ENCODE results near the gene TMCC3.
"Not testable (repeated sequence)": the region's sequence is repeated elsewhere in the genome, so short reads cannot be mapped to it uniquely, and the experiment has no call there.

TMCC3 gene

GRCh38 chr12:94650143-94651056 is at the start of gene TMCC3:
TMCC3 (minus strand) TSS chr12:94650557; CDS start chr12:94650430, 127 bp downstream.
- peak in 1 of 2 experiments; percentile 38 for DNase-seq

DNA sequence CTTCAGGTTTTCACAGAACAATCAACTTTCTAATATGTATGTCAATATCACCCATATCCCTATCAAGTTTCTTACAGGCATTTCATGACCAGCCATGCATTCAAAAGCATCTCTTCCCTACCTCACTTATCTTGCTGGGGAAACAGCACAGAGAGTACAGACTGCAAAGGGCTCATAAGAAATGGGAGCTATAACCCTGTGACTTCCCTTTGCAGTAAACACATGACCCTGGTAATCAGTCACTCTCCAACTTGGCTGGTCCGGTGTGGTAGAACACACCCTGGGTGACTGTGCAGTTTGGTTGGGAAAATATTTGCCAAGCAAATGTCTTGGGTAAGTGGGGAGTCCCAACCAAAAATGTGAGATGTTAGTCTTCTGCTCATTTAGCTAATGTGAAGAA is 49.4 kb upstream of the TMCC3 start:
- no peak for DNase-seq

DNA sequence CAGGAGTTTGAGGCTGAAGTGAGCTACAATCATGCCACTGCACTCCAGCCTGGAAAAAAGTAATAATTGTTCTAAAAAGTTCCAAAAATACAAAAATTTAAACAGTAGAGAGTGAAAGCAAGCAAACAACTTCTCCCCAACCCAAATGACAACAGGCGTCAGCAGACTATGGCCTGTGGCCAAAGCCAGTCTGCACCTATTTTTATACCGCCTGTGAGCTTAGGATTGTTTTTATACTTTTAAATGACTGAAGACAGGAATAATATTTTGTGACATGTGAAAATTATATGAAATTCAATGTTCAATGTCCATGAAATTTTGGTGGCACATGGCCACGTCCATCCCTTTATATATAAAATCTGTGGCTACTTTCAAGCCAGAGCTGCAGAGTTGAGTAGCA is 48.2 kb upstream of the TMCC3 start:
- no peak for DNase-seq

DNA sequence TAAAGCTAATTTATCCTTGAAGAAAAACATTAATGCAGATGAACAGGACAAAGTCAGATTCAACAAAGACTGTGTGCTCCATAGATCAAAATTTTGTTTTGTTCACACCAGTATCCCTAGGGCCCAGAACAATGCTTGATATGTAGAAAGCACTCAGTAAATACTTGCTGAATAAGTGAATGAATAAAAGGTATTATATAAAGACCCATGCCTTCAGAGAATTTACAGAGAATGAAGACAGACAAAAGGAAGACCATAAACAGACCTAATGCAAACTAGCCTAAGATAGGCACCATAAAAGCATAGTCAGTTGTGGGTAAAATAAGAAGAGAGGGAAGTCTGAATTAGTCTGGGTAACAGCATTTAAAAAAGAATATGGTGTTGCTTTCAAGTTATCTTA is 47.3 kb upstream of the TMCC3 start:
- no peak for DNase-seq

DNA sequence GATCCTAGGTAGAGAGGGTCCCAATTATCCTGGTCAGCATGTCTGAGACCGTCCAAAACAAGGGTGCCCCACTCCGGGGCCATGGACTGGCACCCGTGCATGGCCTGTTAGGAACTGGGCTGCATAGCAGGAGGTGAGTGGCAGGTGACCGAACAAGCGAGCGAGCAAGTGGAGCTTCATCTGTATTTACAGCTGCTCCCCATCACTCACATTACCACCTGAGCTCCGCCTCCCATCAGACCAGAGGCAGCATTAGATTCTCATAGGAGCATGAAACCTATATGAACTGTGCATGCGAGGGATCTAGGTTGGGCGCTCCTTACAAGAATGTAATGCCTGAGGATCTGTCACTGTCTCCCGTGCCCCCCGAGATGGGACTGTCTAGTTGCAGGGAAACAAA is 44.4 kb upstream of the TMCC3 start:
- no peak for DNase-seq

DNA sequence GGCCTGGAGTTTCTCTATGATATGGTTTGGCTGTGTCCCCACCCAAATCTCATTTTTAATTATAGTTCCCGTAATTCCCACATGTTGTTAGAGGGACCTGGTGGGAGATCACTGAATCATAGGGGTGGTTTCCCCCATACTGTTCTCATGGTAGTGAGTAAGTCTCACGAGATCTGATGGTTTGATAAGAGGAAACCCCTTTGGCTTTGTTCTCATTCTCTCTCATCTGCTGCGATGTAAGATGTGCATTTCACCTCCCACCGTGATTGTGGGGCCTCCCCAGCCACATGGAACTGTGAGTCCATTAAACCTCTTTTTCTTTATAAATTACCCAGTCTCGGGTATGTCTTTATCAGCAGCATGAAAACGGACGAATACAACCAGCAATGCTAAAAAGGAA is 42.5 kb upstream of the TMCC3 start:
- not testable (repeated sequence) for DNase-seq

DNA sequence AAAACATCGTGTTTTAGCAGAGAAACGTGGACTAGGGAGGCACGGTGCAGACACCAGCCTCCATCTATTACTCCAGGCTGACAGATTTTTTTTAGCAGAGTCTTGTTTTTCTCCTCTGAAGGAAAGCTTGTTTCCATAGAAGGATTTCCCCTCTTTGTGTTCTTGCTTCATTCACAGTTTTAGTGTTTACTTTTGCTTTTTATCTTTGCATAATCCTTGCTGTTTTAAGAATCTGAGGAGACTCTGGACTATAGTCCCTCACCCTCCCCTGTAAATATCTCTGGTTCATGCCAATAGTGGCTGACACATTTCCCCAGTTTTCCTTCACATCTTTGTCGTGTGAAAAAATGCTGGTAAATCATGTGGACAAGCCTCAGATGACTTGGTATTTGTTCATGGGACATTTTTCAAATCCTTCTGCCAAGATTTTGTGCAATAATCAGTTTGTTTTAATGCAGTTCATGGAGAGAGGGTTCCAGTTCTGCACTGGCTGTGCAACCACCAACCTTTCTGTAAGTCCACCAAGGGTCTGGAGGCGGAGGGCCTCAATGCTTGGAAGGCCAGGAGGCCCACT is 39.9 kb upstream of the TMCC3 start:
- no peak for DNase-seq

DNA sequence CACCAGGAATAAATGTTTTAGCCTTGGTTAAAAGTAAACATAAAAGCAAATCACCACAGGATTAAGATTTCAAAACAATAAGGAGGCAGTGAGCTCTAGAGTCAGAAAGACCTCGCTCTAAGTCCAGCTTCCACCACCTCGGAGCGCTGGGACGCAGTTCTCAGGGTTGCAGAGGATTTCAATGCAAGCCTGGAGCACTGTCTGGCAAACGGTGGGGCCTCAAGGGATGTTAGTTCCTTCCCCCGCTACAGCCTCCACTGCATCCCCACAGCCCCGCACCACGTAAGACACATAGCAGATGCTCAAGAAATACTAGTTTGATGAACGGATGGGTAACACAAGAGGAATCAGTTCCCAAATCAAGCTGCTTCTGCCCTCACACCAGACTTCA is 39.3 kb upstream of the TMCC3 start:
- DNase-seq, result no peak

DNA sequence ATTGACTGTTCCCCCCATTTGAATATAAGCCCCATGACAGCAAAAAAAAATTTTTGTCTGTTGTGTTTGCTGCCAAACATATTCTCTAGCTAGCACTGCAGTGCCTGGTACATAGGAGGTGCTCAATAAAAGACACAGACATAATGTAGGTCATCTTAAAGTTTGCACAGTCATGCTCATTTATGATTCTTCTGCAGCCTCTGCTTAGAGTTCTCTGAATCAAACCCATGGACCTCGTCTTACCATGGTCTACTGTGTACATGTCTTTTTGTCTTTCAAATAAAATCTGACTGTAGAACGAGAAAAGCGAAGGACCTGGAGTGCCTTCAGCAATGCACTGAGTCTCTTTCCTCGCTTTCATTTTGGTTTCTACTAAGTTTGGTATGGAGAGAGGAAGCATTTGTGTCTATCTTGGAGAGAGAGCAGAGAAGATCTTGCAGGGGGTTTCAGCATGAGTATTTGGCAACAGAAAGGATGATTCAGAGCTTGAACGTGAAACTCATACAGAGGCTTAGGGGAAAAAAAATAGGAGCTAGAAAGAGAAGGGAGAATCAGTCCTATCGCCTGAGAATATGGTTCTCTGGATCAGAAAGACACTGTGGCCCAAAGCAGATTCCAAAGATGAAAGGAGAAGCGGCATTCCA is 38.8 kb upstream of the TMCC3 start:
- DNase-seq, result no peak

DNA sequence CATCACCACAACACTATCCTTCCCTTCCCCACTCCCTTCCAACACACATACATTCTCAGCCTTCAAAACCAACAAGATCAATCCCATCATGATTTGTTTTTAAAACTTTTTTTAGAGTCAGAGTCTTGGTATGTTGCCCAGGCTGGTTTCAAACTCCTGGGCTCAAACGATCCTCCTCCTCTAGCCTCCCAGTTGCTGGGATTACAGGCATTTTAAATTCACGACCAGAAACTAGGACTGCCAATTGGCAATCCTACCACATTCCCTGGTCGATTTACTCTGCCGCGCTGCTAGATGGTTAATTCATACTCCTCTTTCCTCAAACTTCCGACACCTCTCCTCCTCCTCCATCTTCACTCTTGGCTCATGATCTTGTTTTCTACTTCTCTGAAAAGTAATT is 37.5 kb upstream of the TMCC3 start:
- no peak for DNase-seq

DNA sequence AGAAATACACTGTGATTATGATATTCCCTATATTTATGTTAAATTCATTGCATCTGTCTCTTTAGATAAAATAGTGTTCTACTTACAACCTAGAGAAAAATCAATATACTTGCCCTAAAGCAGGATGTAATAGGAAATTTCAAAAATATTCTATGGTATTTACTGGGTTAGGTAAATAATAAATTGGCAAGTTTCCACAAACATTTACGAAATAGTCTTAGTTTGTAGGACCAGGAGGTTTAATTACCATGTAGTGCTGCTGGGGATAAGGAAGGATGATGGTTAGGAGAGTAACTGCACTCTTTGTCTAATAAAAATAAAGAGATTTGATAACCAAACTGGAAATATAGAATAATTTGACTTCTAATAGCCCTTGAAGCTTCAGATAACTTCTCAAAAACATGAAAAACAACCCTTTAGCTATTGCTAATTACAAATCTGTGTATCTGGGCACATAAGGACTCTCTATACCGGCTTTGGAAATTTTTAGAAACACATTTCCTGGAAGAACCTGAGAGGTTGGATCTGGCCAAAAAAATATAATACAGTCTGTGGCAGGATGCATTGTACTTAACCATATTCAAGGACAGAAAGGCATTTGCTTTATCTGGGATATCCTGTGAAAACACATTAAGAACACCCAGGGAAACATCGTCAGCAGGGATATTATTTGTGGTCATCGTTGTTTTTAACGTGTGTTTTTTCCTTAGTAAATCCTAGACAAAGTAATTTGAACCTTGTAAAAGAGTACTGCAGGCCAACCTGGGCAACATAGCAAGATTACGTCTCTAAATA is 36.7 kb upstream of the TMCC3 start:
- no peak for DNase-seq

GRCh38 chr12:94684416-94685142 is 34.2 kb upstream of the TMCC3 start:
- DNase-seq, result no peak

DNA sequence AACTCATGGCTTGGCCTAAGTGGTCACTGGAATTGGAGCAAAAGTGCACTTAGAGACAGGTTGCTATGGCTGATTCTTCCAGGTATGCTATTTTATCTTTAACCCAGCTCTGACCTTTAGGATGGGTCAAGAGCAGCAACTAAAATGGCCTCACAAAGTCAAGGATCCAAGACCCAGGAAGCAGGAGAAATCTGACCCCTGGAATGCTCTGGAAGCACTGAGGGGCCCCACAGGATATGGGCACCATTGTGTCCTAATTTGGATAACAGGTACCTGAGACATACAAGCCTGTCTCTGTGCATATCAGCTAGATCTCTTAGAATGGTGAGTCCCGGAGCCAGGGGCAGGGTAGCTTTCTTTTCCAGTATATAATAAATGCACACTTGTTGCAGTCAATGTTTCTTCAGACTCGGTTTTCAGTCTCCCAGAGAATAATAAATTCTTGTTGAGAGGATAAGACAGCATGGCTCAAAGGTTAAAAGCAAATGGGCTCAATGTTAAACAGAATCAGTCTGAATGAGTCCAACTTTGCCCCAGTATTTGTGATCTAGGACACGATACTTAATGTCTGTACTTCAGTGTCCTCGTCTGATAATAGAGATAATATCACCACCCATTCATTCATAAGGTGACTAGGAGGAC is 29.3 kb upstream of the TMCC3 start:
- no peak for DNase-seq

DNA sequence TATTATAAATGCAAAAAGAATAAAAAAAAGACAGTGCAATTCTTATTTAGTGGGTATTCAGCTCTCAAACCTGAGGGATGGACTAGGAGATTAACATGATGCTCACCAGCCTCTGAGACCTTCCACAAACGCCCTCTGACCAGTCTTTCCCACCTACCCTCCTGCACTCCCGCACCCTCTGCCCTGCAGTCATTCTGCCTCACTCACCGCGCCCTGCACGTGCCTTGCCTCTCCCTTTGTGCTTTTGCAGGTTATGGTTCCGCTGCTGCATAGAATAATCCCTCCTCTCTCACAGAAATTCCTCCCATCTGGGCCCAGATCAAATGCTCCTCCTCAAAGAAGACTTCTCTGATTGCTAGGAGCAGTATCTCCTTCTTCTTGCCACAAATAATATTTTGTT is 28.5 kb upstream of the TMCC3 start:
- no peak for DNase-seq

DNA sequence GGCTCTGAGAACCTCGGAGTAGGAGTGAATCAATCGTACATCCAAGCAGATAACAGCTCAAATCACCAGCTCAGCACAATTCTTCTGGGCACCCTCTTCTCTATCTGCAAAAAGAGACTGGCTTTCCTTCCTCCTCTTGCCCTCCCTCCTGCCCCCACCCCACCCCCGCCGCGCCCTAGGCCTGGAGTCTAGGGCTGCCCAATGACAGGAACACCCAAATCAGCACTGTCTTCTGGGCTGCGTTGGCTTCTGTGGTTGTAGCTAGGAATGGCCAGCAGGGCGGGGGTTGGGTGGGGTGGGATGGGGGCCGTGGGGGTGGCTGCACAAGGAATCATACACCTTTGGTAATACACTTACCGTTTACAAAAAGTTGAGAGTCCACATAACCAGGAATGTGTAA is 28.0 kb upstream of the TMCC3 start:
- DNase-seq, result no peak

DNA sequence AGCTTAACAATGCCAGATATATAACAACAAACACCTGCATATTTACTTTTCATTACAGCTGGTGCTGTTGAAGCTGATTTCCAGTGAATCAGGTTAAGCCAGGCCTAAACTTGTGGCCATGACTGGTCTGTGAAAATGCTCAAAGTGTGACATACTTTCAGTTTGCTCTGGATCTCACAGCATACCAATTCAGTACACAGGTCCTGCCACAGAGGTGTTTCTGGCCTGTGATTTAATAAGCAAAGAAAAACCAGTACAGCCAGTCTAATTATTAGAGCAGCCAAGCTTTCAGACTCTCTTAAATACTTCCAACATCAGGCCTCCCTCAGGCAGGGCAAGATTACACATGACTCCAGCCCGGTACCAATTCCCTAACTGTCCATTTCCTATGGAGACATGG is 27.4 kb upstream of the TMCC3 start:
- no peak for DNase-seq

DNA sequence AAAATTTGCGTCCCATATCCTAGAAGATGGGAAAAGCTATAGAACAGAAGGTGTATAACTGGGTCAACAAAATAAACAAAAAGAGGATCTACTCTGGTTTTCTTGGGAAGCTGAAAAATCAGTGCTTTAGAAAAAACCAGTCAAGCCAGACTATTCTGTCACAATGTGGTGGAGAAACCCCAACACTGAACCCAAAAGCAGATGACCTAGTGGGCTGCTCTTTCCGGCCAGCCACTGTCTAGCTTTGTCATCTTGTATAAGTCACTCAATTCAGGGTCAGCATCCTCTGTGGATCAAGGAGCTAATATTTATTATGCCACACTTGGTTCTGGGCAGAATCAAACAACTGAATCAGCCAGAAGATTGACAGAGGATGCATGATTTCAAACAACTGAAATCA is 26.6 kb upstream of the TMCC3 start:
- no peak for DNase-seq

DNA sequence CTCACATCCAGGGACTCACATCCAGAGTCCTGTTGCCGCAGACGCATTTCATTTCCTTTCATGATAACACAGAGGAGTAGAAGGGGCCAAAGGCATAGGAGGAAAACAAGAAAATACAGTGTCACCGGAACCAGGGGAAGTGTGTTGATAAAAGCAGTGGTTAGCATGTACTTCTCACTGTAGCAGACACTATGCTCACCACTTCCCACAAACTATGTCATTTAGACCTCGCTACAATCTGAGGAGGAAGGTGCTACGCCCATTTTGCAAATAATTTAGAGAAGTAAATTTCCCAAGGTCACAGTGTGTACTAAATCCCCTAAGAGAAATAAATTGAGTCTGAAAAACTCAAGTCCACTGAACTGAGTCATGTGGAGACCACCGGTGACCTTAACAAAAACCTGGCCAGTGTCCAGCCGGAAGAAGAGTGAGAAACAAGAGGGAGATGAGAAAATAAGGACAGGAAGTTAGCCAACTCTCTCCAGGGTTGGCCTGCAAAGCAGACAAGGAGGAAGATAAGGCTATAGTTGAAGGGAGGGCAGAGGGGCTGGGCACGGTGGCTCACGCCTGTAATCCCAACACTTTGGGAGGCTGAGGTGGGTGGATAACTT is 25.8 kb upstream of the TMCC3 start:
- no peak for DNase-seq

DNA sequence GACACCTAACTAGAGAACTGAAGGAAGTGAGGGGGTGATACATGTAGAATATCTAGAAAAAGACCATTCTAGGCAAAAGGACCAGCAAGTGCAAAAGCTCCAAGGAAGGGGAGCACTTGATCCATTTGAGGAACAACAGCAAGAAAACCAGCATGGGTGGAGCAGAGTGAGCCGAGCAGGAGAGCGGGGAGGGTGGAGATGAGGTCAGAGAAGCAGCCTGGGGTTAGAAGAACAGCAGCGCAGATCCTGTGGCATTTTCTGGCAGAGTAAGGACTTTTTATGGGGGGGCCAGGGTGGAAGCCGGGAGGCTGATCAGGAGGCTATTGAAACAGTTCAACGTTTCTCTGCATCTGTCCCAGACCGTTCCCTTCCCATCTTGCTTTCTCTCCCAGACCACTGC is 24.5 kb upstream of the TMCC3 start:
- DNase-seq, result no peak

DNA sequence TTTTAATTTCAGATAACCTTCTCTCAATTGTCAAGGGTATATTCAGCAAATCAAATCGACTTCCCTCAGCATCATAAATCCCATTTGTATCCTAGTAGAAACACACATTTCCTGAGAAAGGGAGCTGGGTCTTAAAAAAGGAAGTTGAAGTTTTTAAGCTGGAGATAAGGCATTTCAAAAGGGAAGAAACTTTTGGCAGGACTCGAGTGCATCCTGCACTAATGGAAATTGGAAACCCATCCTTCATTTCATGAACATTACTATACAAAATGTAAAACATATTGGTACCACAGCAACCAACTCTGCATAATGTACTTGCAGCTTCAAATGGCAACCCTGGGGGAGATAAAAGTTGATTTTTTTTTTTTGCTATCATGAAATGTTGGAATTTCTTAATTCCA is 23.7 kb upstream of the TMCC3 start:
- DNase-seq, result no peak

GRCh38 chr12:94673496-94673895 is 23.1 kb upstream of the TMCC3 start:
- no peak for DNase-seq

GRCh38 chr12:94671917-94672316 is 21.6 kb upstream of the TMCC3 start:
- DNase-seq, result peak in 1 of 2 experiments; percentile 10

All from NCI-H446 (cell line).